ENCODE measurements around the gene KDM4B. TPM values are rescaled to one million over a fixed set of nuclear protein-coding genes. Genes with fewer than 3 reads are reported as not detected.
A peak's percentile ranks its signal among the peaks of the same experiment; 100 is the strongest.

Gene KDM4B
- total RNA-seq, 1 donor, result 26.7 TPM

DNA sequence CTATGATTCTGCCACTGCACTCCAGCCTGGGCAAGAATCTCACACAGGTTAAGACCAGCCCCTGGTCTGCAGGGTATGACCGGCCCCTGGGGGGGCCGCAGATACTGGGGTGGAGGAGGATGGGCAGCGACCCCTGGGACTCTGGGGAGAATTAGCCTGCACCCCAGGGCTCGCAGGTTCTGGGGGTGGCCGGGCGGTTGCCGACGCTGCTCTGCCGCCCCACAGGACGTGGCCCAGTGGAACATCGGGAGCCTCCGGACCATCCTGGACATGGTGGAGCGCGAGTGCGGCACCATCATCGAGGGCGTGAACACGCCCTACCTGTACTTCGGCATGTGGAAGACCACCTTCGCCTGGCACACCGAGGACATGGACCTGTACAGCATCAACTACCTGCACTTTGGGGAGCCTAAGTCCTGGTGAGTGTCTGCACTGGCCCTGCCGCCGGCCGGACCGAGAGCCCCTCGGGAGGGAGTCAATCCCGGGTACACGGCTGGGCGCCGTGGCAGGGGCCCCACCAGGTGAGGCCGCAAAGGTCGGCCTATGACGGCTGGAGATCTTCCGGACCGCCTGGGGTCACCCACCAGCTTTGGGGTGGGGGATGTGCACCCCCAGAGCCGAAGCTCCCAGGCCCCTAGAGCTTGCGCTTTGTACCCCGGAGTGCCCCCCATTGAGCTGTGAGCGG lies 78.5 kb downstream of the KDM4B start:
- DNase-seq (ENCODE audit: low read depth in 2 of 3, low spot score in 2 of 3), result no peak

DNA sequence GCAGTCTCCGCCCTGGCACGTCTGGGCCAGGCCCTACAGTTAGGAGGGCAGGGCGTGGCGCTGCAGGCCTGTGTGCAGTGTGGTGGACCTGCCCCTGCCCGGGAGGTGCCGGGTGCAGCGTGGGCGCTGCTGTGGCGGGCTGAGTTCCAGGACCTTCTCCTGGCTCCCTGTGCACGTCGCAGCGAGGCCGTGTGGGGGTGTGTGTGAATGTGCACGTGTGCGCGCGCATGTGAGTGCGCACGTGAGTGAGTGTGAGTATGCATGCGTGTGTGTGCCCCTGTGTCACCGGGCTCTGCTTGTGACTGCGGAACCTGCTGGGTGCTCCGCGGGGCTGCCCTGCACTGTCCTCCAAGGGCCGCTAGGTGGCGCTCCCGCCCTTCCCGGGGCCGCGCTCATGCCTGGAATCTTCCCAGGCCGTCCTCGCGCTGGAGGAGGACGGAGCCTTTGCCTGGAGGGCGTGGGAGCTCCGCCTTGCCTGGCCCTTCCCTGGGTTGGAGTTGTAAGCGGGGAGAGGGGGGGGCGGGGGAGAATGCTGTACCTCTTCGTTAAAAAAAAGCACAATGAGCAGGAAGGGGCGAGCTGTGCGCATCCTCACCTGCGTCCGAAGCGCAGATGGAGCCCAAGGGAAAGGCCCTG lies 79.3 kb downstream of the KDM4B start:
- DNase-seq (ENCODE audit: low read depth in 2 of 3, low spot score in 2 of 3), result peak; percentile 37 to 56 (median 48)

DNA sequence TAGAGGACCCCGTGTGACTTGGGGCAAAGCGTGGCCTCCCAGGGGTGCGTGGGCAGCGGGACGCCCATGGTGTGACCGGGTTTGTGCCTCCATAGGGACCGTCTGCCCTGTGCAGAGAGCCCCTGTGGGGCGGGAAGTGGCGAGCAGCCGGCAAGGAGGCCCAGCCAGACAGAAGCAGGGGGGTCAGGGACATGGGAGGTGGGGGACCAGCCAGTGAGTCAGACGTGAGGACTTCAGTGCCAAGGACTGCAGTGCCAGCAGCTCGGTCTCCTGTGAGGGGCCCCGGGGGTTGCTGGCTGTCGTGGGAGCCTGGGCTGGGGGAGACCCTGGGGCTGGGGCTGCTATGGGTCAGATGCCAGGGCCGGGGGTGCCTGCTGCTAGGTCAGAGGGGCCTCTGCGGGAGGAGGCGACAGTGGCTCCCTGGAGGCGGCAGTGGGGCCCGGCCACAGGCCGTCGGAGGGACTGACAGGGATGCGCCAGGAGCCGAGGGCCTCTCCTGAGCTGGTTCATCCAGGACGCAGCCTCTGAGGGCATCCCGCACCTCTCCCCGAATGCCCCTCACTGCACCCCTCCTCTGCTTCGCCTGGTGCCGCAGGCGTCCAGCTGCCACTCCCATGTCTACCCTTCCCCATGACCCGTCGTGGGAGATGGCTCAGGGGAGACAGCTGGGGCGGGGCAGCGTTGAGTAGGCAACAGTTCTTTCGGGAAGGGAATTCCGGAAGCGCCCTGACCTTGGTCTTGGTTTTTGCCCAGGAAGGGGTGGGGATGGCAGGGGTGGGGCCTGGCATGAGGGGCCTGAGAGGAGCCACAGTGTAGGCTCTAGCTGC lies 80.0 kb downstream of the KDM4B start:
- no peak for DNase-seq (ENCODE audit: low read depth in 2 of 3, low spot score in 2 of 3)

DNA sequence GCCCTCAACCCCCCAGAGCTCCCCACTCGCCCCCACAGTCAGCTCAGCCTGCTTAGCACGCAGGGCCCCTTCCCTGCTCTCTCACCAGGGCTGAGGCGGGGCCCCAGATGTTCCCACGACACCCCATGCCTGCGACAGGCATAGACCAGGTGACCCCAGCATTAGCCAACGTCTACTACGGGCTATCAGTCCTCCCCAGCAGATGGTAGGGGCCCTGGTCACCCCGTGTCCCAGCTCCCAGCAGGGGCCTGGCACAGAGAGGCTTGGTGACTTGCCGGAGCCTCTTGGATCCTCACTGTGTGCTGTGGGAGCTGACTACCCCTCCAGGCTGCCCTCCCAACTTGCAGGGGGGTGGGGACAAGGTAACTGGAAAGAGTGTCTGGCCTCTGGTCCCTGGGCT lies 80.6 kb downstream of the KDM4B start:
- no peak for DNase-seq (ENCODE audit: low read depth in 2 of 3, low spot score in 2 of 3)

DNA sequence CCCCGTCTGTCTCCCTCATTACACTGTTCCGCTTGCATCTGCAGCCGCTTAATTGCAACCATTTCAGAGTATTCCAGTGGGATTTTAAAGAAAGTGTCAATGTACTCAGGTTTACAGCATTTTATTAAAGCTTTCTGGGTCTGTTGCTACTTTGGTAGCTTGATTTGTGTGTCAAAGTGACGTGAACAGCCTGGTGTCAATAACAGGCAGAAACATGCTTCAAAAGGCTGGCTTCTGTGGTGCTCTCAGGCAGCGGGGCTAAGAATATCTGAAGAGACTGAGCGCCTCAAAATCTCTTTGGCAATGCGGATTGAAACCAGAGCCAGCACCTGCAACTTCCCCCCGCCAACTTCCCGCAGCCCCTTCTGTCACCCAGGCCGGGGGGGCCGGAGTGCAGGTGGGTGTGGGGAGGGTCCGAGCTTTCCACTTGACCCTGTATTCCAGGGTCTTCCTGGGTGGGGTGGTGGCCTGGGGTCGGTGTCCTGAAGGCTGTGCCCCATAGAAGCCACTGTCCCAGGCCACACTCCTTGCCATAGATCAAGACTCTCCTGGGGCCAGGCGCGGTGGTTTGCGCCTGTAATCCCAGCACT lies 81.2 kb downstream of the KDM4B start:
- no peak for DNase-seq (ENCODE audit: low read depth in 2 of 3, low spot score in 2 of 3)

DNA sequence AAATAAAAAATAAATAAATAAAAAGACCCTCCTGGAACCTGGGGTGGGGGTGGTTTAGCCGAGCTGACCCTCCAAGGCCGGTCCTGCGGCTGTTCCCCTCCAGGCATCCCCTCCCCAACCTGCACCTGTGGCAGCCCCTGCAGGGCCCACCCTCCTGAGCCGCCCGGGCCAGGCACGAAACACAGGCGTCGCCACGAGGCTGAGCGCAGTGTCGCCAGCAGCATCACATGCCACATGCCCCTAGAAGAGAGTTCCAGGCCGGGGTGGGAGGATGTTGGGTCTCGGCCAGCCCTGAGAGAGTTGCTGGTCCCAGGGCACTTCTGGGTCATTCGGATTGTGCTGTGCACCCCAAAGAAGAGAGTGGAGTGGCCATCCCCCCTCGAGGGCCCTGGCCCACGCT lies 82.0 kb downstream of the KDM4B start:
- no peak for DNase-seq (ENCODE audit: low read depth in 2 of 3, low spot score in 2 of 3)

DNA sequence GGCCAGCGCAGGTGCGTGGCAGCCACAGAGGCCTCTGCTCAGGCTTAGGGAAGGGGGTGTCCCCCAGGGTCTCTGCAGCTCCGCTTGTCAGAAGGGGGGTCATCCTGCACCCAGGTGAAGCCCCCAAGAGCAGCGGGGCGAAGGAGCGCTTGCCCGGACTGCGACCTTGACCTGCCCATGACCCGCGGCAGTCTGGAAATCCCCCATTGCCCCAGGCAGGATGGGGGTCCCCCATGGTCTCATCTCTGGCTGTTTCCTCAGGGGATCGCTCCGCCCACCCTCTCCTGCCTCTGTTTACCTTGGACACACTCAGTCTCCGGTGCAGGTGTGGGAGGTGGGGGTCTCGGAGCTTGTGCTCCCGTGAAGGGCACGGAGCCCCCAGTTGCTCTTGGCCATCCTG lies 82.7 kb downstream of the KDM4B start:
- no peak for DNase-seq (ENCODE audit: low read depth in 2 of 3, low spot score in 2 of 3)

DNA sequence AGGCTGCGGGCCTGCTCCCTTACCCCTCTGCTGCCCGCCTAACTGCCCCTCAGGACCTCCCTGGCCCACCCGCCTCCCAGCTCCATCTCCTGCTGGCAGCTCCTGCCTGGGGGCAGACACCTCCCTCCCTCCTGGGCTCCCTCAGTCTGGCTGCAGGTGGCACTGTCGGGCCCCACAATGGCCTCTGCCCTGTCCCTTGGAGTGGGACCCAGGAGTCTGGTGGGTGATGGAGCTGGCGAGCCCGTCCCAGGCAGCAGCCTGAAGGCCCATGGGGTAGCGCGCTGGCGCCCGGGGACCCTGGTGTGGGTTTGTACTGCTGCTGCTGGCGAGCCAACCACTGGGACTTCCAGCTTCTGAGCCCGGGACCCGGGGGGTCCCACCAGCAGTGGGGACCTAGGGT lies 83.6 kb downstream of the KDM4B start:
- DNase-seq (ENCODE audit: low read depth in 2 of 3, low spot score in 2 of 3), result no peak

DNA sequence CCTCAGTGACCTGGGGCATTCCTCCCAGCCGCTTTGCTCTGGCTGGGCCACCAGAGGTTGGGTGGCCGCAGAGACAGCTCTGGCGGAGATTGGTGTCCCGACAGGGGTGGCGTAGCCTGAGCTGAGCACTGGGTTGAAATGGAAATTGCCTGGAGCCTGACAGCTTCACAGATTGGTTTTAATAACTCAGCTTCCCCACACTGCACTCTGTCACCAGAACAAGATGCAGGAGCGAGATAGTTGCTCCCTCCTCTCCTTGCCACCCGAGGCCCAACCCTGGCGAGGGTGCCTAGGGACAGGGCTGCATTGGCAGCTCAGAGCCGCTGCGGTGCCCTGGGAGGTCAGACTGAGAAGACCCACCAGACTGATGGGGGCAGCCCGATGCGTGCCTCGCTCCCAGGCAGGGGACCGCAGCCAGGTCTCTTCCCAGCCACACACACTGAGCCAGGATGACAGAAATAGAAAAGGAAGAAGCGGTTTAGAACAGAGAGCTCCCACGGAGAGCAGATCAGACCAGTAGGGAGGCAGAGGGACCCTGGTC lies 84.1 kb downstream of the KDM4B start:
- DNase-seq (ENCODE audit: low read depth in 2 of 3, low spot score in 2 of 3), result no peak

DNA sequence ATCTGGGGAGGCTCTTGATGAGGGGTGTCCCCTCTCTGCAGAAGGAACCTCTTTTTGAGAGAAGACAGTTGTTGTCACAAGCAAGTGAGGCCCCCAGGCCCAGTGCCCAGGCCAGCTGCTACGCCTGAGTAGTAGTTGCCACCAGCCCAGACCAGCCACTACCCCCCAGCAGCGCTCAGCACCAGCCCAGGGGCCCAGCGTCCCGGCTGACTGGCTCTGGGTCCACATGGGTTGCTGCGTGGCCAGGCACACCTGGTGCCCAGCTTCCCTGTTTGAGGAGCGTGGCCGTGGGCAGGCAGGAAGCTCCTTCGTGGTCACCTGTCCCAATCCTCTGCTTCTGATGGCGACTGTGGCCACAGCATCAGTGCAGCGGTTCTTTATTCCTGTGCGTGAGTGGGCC lies 84.7 kb downstream of the KDM4B start:
- no peak for DNase-seq (ENCODE audit: low read depth in 2 of 3, low spot score in 2 of 3)

DNA sequence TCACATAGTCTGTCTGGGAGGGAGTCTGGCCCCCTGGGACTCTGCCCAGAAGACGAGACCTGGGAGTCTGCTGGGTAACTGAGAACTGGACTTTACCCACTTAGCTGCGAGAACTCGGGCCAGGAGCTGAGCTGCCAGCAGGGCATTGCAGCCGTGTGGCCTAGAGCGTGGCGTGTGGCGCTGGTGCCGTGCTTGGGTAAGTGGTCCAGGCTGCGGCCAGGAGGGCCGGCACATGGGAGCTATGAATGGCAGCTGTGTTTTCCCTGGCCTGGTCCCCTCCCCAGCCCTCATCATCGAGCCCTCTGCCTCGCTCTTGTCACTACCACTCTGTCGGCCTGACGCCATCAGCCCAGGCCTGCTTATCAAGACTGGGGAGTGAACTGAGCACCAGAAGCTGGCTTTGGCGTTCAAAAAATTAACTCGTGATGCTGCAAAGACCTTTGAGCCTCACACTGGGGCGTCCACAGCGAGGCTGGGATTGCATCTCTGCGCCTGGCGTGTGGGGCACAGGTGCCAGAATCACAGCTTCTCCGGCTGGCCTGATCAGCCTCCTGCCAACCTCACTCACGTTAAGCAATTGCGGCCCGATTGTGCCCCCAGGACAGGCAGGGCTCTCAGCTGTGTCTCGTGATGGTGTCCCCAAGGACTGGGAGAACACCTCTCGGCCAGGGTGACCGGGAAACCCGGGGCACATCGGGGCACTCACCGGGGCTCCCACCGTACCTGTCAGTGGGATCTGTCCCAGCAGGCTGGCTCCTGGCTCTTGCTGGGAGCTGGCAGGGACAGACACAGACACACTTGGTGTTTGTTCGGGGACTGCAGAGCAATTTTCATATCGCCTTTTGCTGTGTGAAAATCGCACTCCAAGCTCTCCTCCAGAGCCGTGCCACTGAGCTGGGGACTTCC lies 85.9 kb downstream of the KDM4B start:
- no peak for DNase-seq (ENCODE audit: low read depth in 2 of 3, low spot score in 2 of 3)

DNA sequence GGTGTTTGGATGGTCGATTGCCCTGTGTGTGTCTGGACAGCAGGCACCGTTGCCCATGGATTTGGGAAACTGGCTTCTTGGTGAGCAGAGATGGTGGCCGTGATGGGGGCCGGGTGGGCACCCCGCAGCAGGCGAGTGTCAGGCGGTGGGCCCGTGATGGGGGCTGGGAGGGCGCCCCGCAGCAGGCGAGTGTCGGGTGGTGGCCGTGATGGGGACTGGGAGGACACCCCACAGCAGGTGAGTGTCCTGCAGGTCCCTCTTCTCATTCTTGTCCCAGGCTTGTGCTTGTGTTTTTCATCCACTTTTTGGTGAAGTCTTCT lies 86.5 kb downstream of the KDM4B start:
- no peak for DNase-seq (ENCODE audit: low read depth in 2 of 3, low spot score in 2 of 3)

DNA sequence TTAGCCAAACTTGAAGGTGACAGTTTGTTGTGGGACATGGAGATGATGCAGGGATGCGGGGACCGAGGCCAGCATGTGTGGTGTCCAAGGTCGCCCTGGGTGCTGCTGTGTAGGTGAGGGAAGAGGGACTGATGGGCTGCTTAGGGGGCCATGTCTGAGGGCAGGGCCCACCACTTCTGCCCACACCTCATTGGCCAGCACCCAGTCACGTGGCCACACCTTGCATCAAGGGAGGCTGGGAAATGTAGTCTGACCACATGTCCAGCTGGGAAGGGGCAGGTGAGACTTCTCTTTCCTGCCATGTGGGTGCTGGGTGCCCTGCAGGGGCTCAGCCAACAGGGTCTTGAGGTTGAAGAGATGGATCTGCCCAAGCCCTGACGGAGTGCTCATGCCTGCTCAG lies 88.9 kb downstream of the KDM4B start:
- DNase-seq (ENCODE audit: low read depth in 2 of 3, low spot score in 2 of 3), result no peak

DNA sequence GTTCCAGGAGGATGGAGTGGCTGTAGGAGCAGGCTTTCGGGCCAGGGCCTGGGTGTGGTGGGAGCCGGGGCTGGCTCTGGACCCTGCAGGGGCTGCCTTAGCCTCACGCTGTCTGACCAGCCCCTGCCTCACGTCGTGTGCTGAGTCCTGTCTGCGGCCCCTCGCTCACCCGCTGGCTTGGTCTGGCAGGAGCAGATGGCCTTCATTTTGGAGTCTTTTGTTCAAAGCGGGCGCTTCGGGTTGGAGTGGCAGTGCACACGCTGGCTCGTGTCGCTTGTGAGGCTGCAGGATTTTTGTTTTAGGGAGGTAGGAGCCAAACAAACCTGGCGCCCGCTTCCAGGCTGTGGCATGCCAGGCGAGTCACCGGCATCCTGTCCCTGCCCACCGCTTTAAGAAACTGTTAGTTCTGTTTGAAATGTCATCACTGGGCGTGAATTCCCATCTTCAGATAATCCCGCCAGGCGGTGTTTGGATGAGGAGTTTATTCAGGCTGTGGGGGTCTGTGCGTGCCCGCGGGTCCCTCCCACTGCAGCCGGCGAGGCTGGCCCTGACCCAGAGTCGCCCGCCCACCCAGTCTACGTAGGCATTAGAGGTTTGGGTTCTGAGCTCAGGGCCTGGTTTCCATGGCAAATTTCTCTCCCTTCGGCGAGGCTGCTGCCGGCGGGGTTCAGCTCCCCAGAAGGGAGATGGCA lies 89.8 kb downstream of the KDM4B start:
- no peak for DNase-seq (ENCODE audit: low read depth in 2 of 3, low spot score in 2 of 3)

DNA sequence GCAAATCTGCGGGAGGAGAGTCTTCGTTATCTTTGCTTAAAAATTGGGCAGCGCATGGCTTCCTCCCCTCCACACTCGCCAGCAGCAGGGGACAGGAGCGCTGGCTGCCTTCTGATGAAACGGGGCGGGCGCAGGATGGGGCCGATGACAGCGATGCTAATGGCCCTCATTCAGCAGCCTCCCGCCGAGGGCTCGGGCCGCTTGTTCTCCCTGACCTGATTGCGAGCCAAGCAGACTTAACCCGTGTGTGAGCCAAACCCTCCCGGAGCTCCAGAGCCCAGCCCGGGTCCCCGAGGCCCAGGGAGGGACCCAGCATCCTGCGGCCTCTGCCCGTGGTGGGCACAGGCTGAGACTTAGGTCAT lies 90.3 kb downstream of the KDM4B start:
- DNase-seq (ENCODE audit: low read depth in 2 of 3, low spot score in 2 of 3), result no peak

DNA sequence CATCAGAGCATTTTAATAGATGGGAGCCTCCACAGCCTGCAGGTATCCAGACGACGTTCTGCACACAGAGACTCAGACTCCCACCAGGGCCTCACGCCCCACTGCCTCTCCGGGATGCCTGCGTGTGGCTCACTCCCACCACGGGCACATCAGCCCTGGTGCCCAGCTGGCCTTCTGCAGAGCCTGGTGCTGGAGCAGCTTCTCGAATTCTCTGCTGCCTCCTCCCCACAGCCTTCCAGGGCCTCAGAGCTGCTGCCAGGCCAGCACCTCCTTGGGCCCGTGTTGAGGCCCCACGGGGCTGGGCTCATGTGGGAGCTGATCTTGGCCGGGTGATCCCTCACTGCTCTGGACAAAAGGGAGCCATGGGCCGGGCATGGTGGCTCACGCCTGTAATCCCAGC lies 90.9 kb downstream of the KDM4B start:
- DNase-seq (ENCODE audit: low read depth in 2 of 3, low spot score in 2 of 3), result no peak

DNA sequence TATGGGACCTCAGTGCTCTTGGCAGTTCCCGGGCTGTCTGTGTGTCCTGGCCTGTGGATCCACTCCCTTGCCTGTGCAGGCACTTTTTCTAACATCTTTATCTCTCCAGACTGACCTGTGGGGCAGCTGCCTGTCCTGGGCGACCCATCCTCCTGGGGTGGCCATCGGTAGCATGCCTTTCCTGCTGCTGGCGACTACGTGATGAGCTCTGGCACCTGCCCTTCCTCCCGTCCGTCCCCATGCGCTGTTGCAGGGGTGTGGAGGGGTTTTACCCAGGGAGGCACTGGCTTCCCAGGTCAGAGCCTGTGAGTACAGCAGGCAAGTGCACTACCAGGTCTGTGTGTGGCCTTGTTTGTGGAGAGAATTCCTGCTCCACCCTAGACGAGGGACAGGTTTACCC lies 93.3 kb downstream of the KDM4B start:
- DNase-seq (ENCODE audit: low read depth in 2 of 3, low spot score in 2 of 3), result no peak

DNA sequence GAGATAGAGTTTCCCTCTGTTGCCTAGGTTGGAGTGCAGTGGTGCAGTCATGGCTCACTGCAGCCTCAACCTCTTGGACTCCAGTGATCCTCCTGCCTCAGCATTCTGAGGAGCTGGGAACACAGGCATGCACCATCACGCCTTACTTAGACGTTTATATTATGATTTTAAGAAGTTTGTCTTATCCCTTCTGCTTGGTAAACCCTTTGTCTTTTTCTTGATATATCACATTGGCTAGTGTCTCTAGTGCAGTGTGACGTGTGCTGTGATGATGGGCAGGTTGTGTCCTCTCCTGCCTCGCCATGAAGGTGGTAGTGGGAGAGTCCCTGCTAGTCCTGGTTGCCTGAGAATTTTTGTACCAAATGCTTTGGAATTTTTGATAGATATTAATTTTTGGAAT lies 93.9 kb downstream of the KDM4B start:
- DNase-seq (ENCODE audit: low read depth in 2 of 3, low spot score in 2 of 3), result no peak

DNA sequence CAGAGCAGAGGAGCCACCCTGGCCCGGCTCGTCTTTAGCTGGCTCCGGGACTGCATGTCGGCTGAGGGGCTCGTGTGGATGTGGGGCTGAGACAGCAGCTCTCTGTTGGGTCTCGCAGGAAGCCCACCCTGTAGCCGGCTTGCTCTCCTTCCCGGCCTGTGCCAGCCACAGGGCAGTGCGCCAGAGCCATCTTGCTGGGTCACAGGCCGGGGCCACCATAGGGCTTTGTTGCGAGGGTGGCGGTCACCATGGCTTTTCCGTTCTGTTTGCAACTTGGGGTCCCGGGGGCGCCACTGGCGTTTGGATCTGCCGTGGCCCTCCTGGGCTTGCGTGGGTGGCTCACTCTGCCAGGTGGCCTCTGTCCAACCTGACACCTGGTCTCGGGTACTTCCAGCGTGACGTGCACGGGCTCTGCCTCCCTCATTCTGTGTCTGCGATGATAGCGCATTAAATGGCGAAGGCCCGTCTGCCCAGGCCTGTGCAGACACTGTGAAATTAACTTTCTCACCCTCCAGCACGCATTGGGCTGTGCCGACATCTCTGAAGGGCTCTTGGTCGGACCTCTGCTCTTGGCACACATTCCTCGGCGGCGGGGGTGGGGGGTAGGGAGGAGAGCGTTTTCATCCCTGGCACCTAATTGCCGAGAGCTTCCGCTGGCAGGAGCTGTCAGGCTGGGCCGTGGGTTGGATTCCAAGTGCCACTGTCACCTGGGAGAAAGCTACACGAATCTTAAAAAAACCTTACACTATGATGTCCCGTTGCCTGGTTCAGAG lies 95.1 kb downstream of the KDM4B start:
- no peak for DNase-seq (ENCODE audit: low read depth in 2 of 3, low spot score in 2 of 3)
